Endothelial cell of umbilical vein (primary cell): ENCODE measurements around the gene PARD6G. TPM values are rescaled to one million over a fixed set of nuclear protein-coding genes. Genes with fewer than 3 reads are reported as not detected.

ENCODE experiments used
- BruUV-seq: library from RNA; stranded (reverse); fragments of 400-500 nt; replicated peaks from 2 replicates; lab custom pipeline; 2021; lab: Mats Ljungman, UMichigan
- CTCF ChIA-PET: fragments of 300-600, 350-600 bp; sonication (Branson Sonifier 250); formaldehyde crosslinking; loops from one replicate; lab custom pipeline; 2021; ENCODE audit warnings: antibody characterized with exemption, inconsistent platforms; lab: Charles Lee
- POLR2A ChIA-PET: fragments of 300-600, 350-600 bp; sonication (Branson Sonifier 250); formaldehyde crosslinking; loops from one replicate; lab custom pipeline; 2021; ENCODE audit warnings: antibody characterized with exemption, inconsistent platforms; lab: Charles Lee
- DNase-seq: peaks from one replicate; pipeline ENCODE4 v3.0.0-alpha.2; 2011; ENCODE audit warnings: low read depth, low spot score
- FAIRE-seq: peaks from 2 replicates; lab custom pipeline; 2011; peaks lifted over from hg19 to GRCh38; lab: Jason Lieb, UNC
- H2AFZ ChIP-seq: 2 replicates; pipeline ENCODE4 v1.6.0; 2012; ENCODE audit warnings: low read depth, low read length, control low read depth, inconsistent platforms
- H3K27ac ChIP-seq: 2 replicates; pipeline ENCODE4 v1.5.1; 2011; ENCODE audit warnings: low read depth, mild to moderate bottlenecking, control low read depth, low read length, moderate library complexity; ENCODE audit not compliant: insufficient read depth
- H3K27me3 ChIP-seq, 2 experiments: 2 replicates each; pipeline versions ENCODE4 v1.6.0 to v1.6.1; 2011; ENCODE audit warnings: low read length in 2 of 2, mixed read lengths in 1 of 2; ENCODE audit not compliant: control insufficient read depth in 2 of 2, insufficient read depth in 2 of 2
- H3K36me3 ChIP-seq, 2 experiments: 2 replicates in 1 of 2; 3 replicates in 1 of 2; pipeline ENCODE4 v1.5.1; 2011; ENCODE audit warnings: low read length in 2 of 2, mild to moderate bottlenecking in 1 of 2, moderate library complexity in 1 of 2; ENCODE audit not compliant: control insufficient read depth in 2 of 2, insufficient read depth in 2 of 2; ENCODE audit errors: extremely low read depth in 1 of 2
- H3K4me1 ChIP-seq: 3 replicates; pipeline ENCODE4 v1.5.1; 2011; ENCODE audit warnings: mild to moderate bottlenecking, low read length; ENCODE audit not compliant: control insufficient read depth, insufficient read depth; ENCODE audit errors: extremely low read depth
- H3K4me2 ChIP-seq: 2 replicates; pipeline ENCODE4 v1.6.1; 2011; ENCODE audit warnings: low read length, control low read depth, mixed read lengths; ENCODE audit not compliant: insufficient read depth
- H3K4me3 ChIP-seq, 3 experiments: fragments of 200-600 bp in 1 of 3; sonication (generic), shearing (Covaris generic) in 1 of 3; replicated peaks in 1 of 3; 2 replicates each; pipeline ENCODE4 v1.5.1; 2011 to 2016; ENCODE audit warnings: control low read depth in 3 of 3, low read length in 3 of 3, mild to moderate bottlenecking in 2 of 3, inconsistent platforms in 1 of 3, low read depth in 1 of 3, moderate library complexity in 1 of 3; ENCODE audit not compliant: insufficient read depth in 1 of 3
- H3K79me2 ChIP-seq: 2 replicates; pipeline ENCODE4 v1.6.0; 2012; ENCODE audit warnings: low read length, inconsistent platforms; ENCODE audit not compliant: control insufficient read depth, insufficient read depth
- H3K9ac ChIP-seq: replicated peaks from 2 replicates; pipeline ENCODE3; 2011; ENCODE audit warnings: low read length, control low read depth; ENCODE audit not compliant: insufficient read depth; ENCODE audit errors: extremely low read depth
- H3K9me1 ChIP-seq: replicated peaks from 3 replicates; pipeline ENCODE4 v1.6.0; 2011; ENCODE audit warnings: mild to moderate bottlenecking, low read length; ENCODE audit not compliant: control insufficient read depth, insufficient read depth; ENCODE audit errors: extremely low read depth
- H3K9me3 ChIP-seq: replicated peaks from 2 replicates; pipeline ENCODE4 v1.5.1; 2012; ENCODE audit warnings: low read length, inconsistent platforms; ENCODE audit not compliant: control insufficient read depth, insufficient read depth
- H4K20me1 ChIP-seq: replicated peaks from 2 replicates; pipeline ENCODE3; 2011; ENCODE audit warnings: mild to moderate bottlenecking, low read length; ENCODE audit not compliant: control insufficient read depth, insufficient read depth; ENCODE audit errors: extremely low read depth
- CTCF ChIP-seq, 2 donors: IDR thresholded peaks; 1 replicate in 1 of 2; 2 replicates in 1 of 2; pipeline ENCODE4 v1.5.1; 2011; ENCODE audit warnings: low read length in 2 of 2, mild to moderate bottlenecking in 2 of 2, moderate library complexity in 2 of 2, control low read depth in 1 of 2, inconsistent platforms in 1 of 2, low read depth in 1 of 2; ENCODE audit not compliant: insufficient read depth in 1 of 2; ENCODE audit errors: extremely low read depth in 1 of 2
- EZH2 ChIP-seq: IDR thresholded peaks from 2 replicates; pipeline ENCODE4 v1.6.1; 2012; ENCODE audit warnings: borderline replicate concordance, low read depth, mild to moderate bottlenecking, moderate library complexity, low read length, inconsistent platforms; ENCODE audit not compliant: severe bottlenecking
- FOS ChIP-seq: IDR thresholded peaks from 2 replicates; pipeline ENCODE4 v1.6.1; 2011; ENCODE audit warnings: mild to moderate bottlenecking, low read length, moderate library complexity, borderline replicate concordance; ENCODE audit not compliant: insufficient read depth
- GATA2 ChIP-seq: IDR thresholded peaks from 2 replicates; pipeline ENCODE4 v1.7.0; 2011; ENCODE audit warnings: low read depth, mild to moderate bottlenecking, moderate library complexity, mixed read lengths, low read length; ENCODE audit not compliant: insufficient read length, insufficient read depth
- JUN ChIP-seq: IDR thresholded peaks from 2 replicates; pipeline ENCODE4 v1.6.1; 2011; ENCODE audit warnings: borderline replicate concordance, low read depth; ENCODE audit not compliant: insufficient read length, insufficient read depth
- MYC ChIP-seq: IDR thresholded peaks from one replicate; pipeline ENCODE4 v1.6.1; 2011; ENCODE audit warnings: mild to moderate bottlenecking, low read depth, low read length
- POLR2A ChIP-seq: IDR thresholded peaks from 2 replicates; pipeline ENCODE4 v1.6.1; 2012; ENCODE audit warnings: low read depth, mild to moderate bottlenecking, control low read depth, low read length
- POLR2AphosphoS5 ChIP-seq: IDR thresholded peaks from 2 replicates; pipeline ENCODE4 v1.6.1; 2012; ENCODE audit warnings: low read depth, mild to moderate bottlenecking, control low read depth, low read length, moderate library complexity; ENCODE audit not compliant: insufficient read depth
- dilution Hi-C: fragments of 300-500 bp; cut with MboI; formaldehyde crosslinking; loops from one replicate; pipeline ENCODE4 v1.15.0; 2019; ENCODE audit warnings: low sequenced_read_pairs; ENCODE audit not compliant: extremely low pct_ligation_motif_present
- intact Hi-C: fragments of 100-400 bp; cut with micrococcal nuclease; formaldehyde crosslinking; loops from one replicate; pipeline ENCODE4 v1.10.0; 2022
- polyA plus RNA-seq, 4 experiments: library from polyadenylated mRNA; depleted of rRNA in 3 of 4; stranded (reverse) in 3 of 4; unstranded in 1 of 4; fragments of >200 nt; gene quantifications; 2 replicates each; pipeline versions ENCODE4 v1.2.1 to v1.2.3, GENCODE V29; 2011 to 2012; ENCODE audit warnings: missing spikeins in 1 of 4
- total RNA-seq: library from RNA; stranded (reverse); gene quantifications from 2 replicates; pipeline ENCODE4 v1.2.3, GENCODE V29; 2021
- TF ChIP-seq, protein P1 (sequence below): IDR thresholded peaks from 2 replicates; pipeline ENCODE4 v1.6.1; 2011; ENCODE audit not compliant: insufficient read depth, insufficient read length

Gene PARD6G
- total and polyA plus RNA-seq, 2 donors (not counting 3 experiments of a cell fraction or from before 2014, with no cell fraction given), result 1.2 to 1.8 TPM

DNA sequence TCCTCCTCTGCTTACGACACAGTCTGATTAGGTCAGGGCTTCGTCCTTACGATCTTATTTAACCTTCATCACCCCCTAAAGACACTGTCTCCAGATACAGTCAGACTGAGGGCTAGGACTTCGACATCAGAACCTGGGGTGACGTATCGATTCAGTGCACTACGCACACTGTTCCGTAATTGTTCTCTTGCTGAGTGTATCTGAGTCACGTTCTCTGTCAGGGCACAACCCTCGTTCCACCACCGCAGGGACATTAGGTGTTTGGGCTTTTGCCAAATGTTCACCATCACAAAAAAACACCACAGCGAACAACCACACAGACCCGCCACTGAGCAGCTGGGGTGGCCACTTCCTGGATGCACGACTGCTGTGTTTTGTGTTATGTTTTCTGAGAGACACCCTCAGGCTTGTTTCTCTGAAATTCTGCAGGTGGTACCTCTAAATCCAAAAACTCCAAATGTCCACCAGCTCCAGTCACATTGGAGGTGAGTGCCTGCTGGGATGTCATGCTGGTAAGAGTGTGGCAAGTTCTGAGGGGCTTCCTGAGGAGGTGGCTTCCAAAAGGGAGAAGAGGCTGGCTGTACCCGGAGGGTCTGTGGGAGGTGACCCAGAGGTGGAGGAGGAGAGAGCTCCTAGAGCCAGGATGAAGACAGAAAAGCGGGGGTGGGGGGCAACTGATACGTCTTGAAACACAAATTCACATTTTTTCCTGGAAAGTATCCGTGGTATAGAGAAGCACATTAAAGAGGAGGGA lies 71.7 kb downstream of the PARD6G start:
- no peaks in the 10 kb centered on the region for H3K27me3 ChIP-seq
- H3K9me3 ChIP-seq, result no peaks in the 10 kb centered on the region
- no peaks in the 10 kb centered on the region for H3K36me3 ChIP-seq
- no peaks in the 10 kb centered on the region for H3K79me2 ChIP-seq
- DNase-seq, result no peak
- intact Hi-C loops (no loop called here), dilution Hi-C loops (no loop called here)
- H3K27ac ChIP-seq, result no peak overlapping the region
- H3K9me1 ChIP-seq, result no peaks in the 10 kb centered on the region
- H3K4me1 ChIP-seq, result no peaks in the 10 kb centered on the region
- TF ChIP-seq FOS, result no peak
- no peak for TF ChIP-seq POLR2A
- no peak for TF ChIP-seq JUN
- no peak for TF ChIP-seq MYC
- TF ChIP-seq POLR2AphosphoS5, result no peak
- TF ChIP-seq, protein P1, sequence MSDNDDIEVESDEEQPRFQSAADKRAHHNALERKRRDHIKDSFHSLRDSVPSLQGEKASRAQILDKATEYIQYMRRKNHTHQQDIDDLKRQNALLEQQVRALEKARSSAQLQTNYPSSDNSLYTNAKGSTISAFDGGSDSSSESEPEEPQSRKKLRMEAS, result no peak
- TF ChIP-seq CTCF (IDR thresholded peaks at IDR 0.05; ENCODE audit: extremely low read depth in 1 of 2, insufficient read depth in 1 of 2, low read depth in 1 of 2, low read length in 2 of 2), result no peak
- TF ChIP-seq EZH2, result no peak
- TF ChIP-seq GATA2, result no peak
- no TSS peak for BruUV-seq
- H4K20me1 ChIP-seq, result no peaks in the 10 kb centered on the region
- no peak overlapping the region for H3K4me2 ChIP-seq
- POLR2A ChIA-PET, result no interaction called here
- no peak for FAIRE-seq
- H3K4me3 ChIP-seq, result no peak overlapping the region
- no peak overlapping the region for H2AFZ ChIP-seq
- no peak overlapping the region for H3K9ac ChIP-seq
- CTCF ChIA-PET, result interaction anchor here (1.0 kb wide), 1 partner anchor 24 kb away, joined by 3 read pairs; no protein-coding TSS in a partner anchor
